HepG2 (cell line): Measurements from ENCODE around the gene CAPZB. TPM values are rescaled to one million over a fixed set of nuclear protein-coding genes. Genes with fewer than 3 reads are reported as not detected.

Experiments
- CREB1 ChIP-seq, 2 experiments: fragments of 450-650 bp in 1 of 2; IDR thresholded peaks; 2 replicates each; pipeline ENCODE4 v1.6.1; 2016 to 2017; ENCODE audit warnings: control low read depth in 1 of 2, mild to moderate bottlenecking in 1 of 2, missing compliant biosample characterization in 1 of 2, missing genetic modification characterization in 1 of 2
- DBP ChIP-seq: sonication (generic); formaldehyde crosslinking; IDR thresholded peaks from 2 replicates; pipeline ENCODE4 v1.4.0; 2020; ENCODE audit warnings: missing genetic modification reagents; ENCODE audit errors: not compliant biosample characterization
- EP300 ChIP-seq, 3 experiments: sonication (generic) in 1 of 3; formaldehyde crosslinking in 1 of 3; IDR thresholded peaks; 2 replicates each; pipeline versions ENCODE4 v1.5.1 to v1.6.1; 2011 to 2020; ENCODE audit warnings: low read depth in 2 of 3, low read length in 2 of 3, borderline replicate concordance in 1 of 3, improper control_type of control experiment in 1 of 3, mild to moderate bottlenecking in 1 of 3, missing genetic modification reagents in 1 of 3, moderate library complexity in 1 of 3
- HOXA3 ChIP-seq: sonication (generic); formaldehyde crosslinking; IDR thresholded peaks from 2 replicates; pipeline ENCODE4 v1.5.0; 2020; ENCODE audit warnings: missing genetic modification reagents
- MIXL1 ChIP-seq: IDR thresholded peaks from 2 replicates; pipeline ENCODE4 v1.6.1; 2016
- NBN ChIP-seq: fragments of 450-650 bp; conservative IDR thresholded peaks from 2 replicates; pipeline ENCODE4 v1.6.1; 2017
- NFKBIZ ChIP-seq: IDR thresholded peaks from 2 replicates; pipeline ENCODE4 v1.6.1; 2018; ENCODE audit warnings: missing genetic modification reagents, missing compliant biosample characterization
- SRF ChIP-seq: IDR thresholded peaks from 2 replicates; pipeline ENCODE4 v1.6.1; 2011; ENCODE audit warnings: mild to moderate bottlenecking, low read depth, low read length, moderate library complexity
- TCF7L2 ChIP-seq: IDR thresholded peaks from 2 replicates; pipeline ENCODE4 v1.6.1; 2011; ENCODE audit warnings: mild to moderate bottlenecking, low read depth, low read length, moderate library complexity
- ZBTB14 ChIP-seq: sonication (generic); formaldehyde crosslinking; IDR thresholded peaks from 2 replicates; pipeline ENCODE4 v1.4.0; 2020; ENCODE audit warnings: missing genetic modification reagents
- ZBTB33 ChIP-seq: sonication (generic); formaldehyde crosslinking; IDR thresholded peaks from 2 replicates; pipeline ENCODE4 v1.4.0; 2020; ENCODE audit warnings: missing genetic modification reagents
- ZFP36L2 ChIP-seq: sonication (generic); formaldehyde crosslinking; IDR thresholded peaks from 2 replicates; pipeline ENCODE4 v1.4.0; 2020; ENCODE audit warnings: missing genetic modification reagents
- ZFP91 ChIP-seq: sonication (generic); formaldehyde crosslinking; IDR thresholded peaks from 2 replicates; pipeline ENCODE4 v1.9.0; 2022; ENCODE audit warnings: missing genetic modification reagents, mild to moderate bottlenecking, borderline replicate concordance
- ZNF496 ChIP-seq: sonication (generic); formaldehyde crosslinking; IDR thresholded peaks from 2 replicates; pipeline ENCODE4 v1.8.1; 2023; ENCODE audit warnings: mild to moderate bottlenecking, moderate library complexity, missing genetic modification reagents; ENCODE audit not compliant: insufficient replicate concordance
- ZNF558 ChIP-seq: sonication (generic); formaldehyde crosslinking; IDR thresholded peaks from 2 replicates; pipeline ENCODE4 v1.9.0; 2022; ENCODE audit warnings: mild to moderate bottlenecking, missing genetic modification reagents, borderline replicate concordance
- ZNF572 ChIP-seq: sonication (generic); formaldehyde crosslinking; IDR thresholded peaks from 2 replicates; pipeline ENCODE4 v1.5.1; 2020; ENCODE audit warnings: mild to moderate bottlenecking, missing genetic modification reagents
- ZNF609 ChIP-seq: sonication (generic); formaldehyde crosslinking; IDR thresholded peaks from 2 replicates; pipeline ENCODE4 v1.4.0; 2020; ENCODE audit warnings: mild to moderate bottlenecking, missing genetic modification reagents, borderline replicate concordance
- ZNF720 ChIP-seq: sonication (generic); formaldehyde crosslinking; IDR thresholded peaks from 2 replicates; pipeline ENCODE4 v1.4.0; 2020; ENCODE audit warnings: missing genetic modification reagents
- polyA plus RNA-seq, 8 experiments: library from polyadenylated mRNA; depleted of rRNA in 3 of 8; stranded (reverse) in 7 of 8; unstranded in 1 of 8; fragments of >200 nt; fragmentation: Illumina TruSeq in 4 of 8; extraction: Trizol in 4 of 8; gene quantifications; 2 replicates each; pipeline versions ENCODE4 v1.2.1 to v1.2.3, GENCODE V29; 2011 to 2016; ENCODE audit warnings: low read depth in 4 of 8, missing spikeins in 1 of 8, mixed read lengths in 1 of 8; ENCODE audit not compliant: insufficient read depth in 1 of 8
- total RNA-seq, 5 experiments: library from RNA; depleted of rRNA; stranded (reverse); fragments of >200 nt; fragmentation: Illumina TruSeq; extraction: Trizol; gene quantifications; 2 replicates each; pipeline ENCODE4 v1.2.3, GENCODE V29; 2016; ENCODE audit warnings: low read depth in 1 of 5

The CAPZB gene
- total and polyA plus RNA-seq, 2 of the 13 experiments (the other 11 are each of a cell fraction or from before 2014, with no cell fraction given) = 58.9 to 76.9 TPM

GRCh38 chr1:19485362-19486187 lies at the start of gene CAPZB (continued):
- TF ChIP-seq DBP (CRISPR knock-in tag) (no peak), TCF7L2 (no peak), ZNF609 (CRISPR knock-in tag) (no peak), ZNF558 (CRISPR knock-in tag) (no peak; the same call in 1 of the 2 replicates), ZFP91 (CRISPR knock-in tag) (peak; percentile 59), SRF (peak; percentile 92), MIXL1 (CRISPR knock-in tag) (no peak; the same call in 1 of the 2 replicates), EP300 (IDR thresholded peaks at IDR 0.05; ENCODE audit: low read depth in 2 of 2, low read length in 2 of 2) (no peak), EP300 (CRISPR knock-in tag; IDR thresholded peaks at IDR 0.05; ENCODE audit: borderline replicate concordance) (no peak), ZBTB14 (CRISPR knock-in tag) (peak; percentile 87), NBN (no peak), ZFP36L2 (no peak), ZNF572 (CRISPR knock-in tag) (no peak), ZBTB33 (CRISPR knock-in tag) (no peak), HOXA3 (peak; percentile 35; the same call in 1 of the 2 replicates), NFKBIZ (no peak), CREB1 (IDR thresholded peaks at IDR 0.05) (no peak), CREB1 (CRISPR knock-in tag; IDR thresholded peaks at IDR 0.05) (no peak), ZNF496 (no peak), ZNF720 (CRISPR knock-in tag) (no peak)
